Measurements from ENCODE around the gene BUD13. TPM values are rescaled to one million over a fixed set of nuclear protein-coding genes. Genes with fewer than 3 reads are reported as not detected.

Gene BUD13
- total and polyA plus RNA-seq, 2 of the 13 experiments (the other 11 are each of a cell fraction or from before 2014, with no cell fraction given) = 13.3 to 25.9 TPM

GRCh38 chr11:116775975-116776374, 3.2 kb upstream of the BUD13 start (continued):
- TF ChIP-seq BCLAF1 (IDR thresholded peaks at IDR 0.05) (no peak), SYNCRIP (IDR thresholded peaks at IDR 0.05; ENCODE audit: insufficient read depth, low read depth, low read length) (no peak)

- H3K4me2 ChIP-seq (ENCODE audit: low read depth, low read length) = peak overlapping the region; percentile 97; the same call in 1 of the 2 replicates
- BruUV-seq (replicated peaks) = no TSS peak
- H4K20me1 ChIP-seq (ENCODE audit: insufficient read depth, low read length) = no peaks in the 10 kb centered on the region; the same call in 1 of the 2 replicates
- no peak for FAIRE-seq
- ATAC-seq = no peak
- H3K4me3 ChIP-seq (replicated peaks in 1 of 3; ENCODE audit: insufficient read depth in 1 of 3, low read depth in 2 of 3, low read length in 3 of 3) = no peak overlapping the region
- no peak overlapping the region for H2AFZ ChIP-seq (ENCODE audit: low read length)
- ChIA-PET POLR2A (interaction anchor here (1.3 to 8.4 kb wide), 4 partner anchors 14 to 62 kb away, joined by 3 to 78 read pairs (median 32); partner anchors contain the start of genes APOA1, APOA5, APOC3 and ZPR1), CTCF (ENCODE audit: low intra/inter-chr PET ratio, low total read pairs) (no interaction called here)
- H3K36me3 ChIP-seq (replicated peaks in 1 of 2; ENCODE audit: control insufficient read depth in 1 of 2, insufficient read depth in 2 of 2, low read length in 2 of 2) = peaks cover 14 to 25% of the 10 kb centered on the region in 2 experiments
- no peak for DNase-seq (ENCODE audit: low spot score)
- intact Hi-C loops (cut with micrococcal nuclease; ENCODE audit: unreplicated experiment) = no loop called here
- in situ Hi-C loops (cut with HindIII; ENCODE audit: extremely low pct_ligation_motif_present, low pct_unique_long_range_greater_than_20kb) = no loop called here
- peaks cover 23% of the 10 kb centered on the region for H3K79me2 ChIP-seq (ENCODE audit: insufficient read depth, low read length)
- no peak overlapping the region for H3K9ac ChIP-seq (ENCODE audit: insufficient read depth, low read depth, low read length)
- 84% methylated on average over 4 of the region's 5 CpGs for WGBS (ENCODE audit: low lambda C conversion rate)
- H3K4me1 ChIP-seq (ENCODE audit: insufficient read depth, low read length) = peaks cover 47% of the 10 kb centered on the region
- no peaks in the 10 kb centered on the region for H3K9me3 ChIP-seq (ENCODE audit: low read length)
- peak; percentile 43; the same call in 1 of the 2 replicates for TF ChIP-seq ZMYM3 (CRISPR knock-in tag; IDR thresholded peaks at IDR 0.05)
- TF ChIP-seq SALL1 (CRISPR knock-in tag; IDR thresholded peaks at IDR 0.05) = 0 out of 2 replicates have a peak, but pooled peaks have one; percentile 11
- TF ChIP-seq AGO2 (optimal IDR thresholded peaks at IDR 0.05; ENCODE audit: low read depth, low read length) = peak; percentile 28
- peak; percentile 34; the same call in 1 of the 2 replicates for TF ChIP-seq BORCS8-MEF2B (CRISPR knock-in tag; IDR thresholded peaks at IDR 0.05)
- TF ChIP-seq KDM1A (CRISPR knock-in tag; IDR thresholded peaks at IDR 0.05) = no peak
- peak; percentile 20; the same call in 1 of the 2 replicates for TF ChIP-seq ZNF687 (CRISPR knock-in tag; IDR thresholded peaks at IDR 0.05)
- H3K27me3 ChIP-seq (ENCODE audit: control insufficient read depth in 1 of 2, insufficient read depth in 2 of 2, low read length in 2 of 2) = no peaks in the 10 kb centered on the region
- peak overlapping the region; percentile 21 for H3K27ac ChIP-seq (ENCODE audit: extremely low read length, insufficient read depth, low read length)
Observed at GRCh38 chr11:116774661-116775060, 1.9 kb upstream of the BUD13 start.

All from HepG2 (cell line).